GM23338 (cell line): ENCODE results near the gene DCHS1. TPM values are rescaled to one million over a fixed set of nuclear protein-coding genes. Genes with fewer than 3 reads are reported as not detected.

Experiments used
- ATAC-seq: fragments of 200-7000 bp; cut with Tn5 transposase; 3 replicates; pipeline ENCODE4 v1.9.1; 2020
- DNase-seq: peaks from one replicate; pipeline ENCODE4 v3.0.0-alpha.2; 2015; ENCODE audit warnings: low spot score
- H2AFZ ChIP-seq: fragments of 200-600 bp; sonication (generic); 2 replicates; pipeline ENCODE4 v1.8.0; 2016; ENCODE audit warnings: antibody characterized with exemption, mild to moderate bottlenecking, moderate library complexity
- H3F3A ChIP-seq: fragments of 200-600 bp; sonication (generic); replicated peaks from 2 replicates; pipeline ENCODE4 v1.8.0; 2017; ENCODE audit warnings: antibody characterized with exemption, mixed run types, low read depth
- H3K27ac ChIP-seq: fragments of 200-600 bp; sonication (generic); 2 replicates; pipeline ENCODE4 v1.6.1; 2016; ENCODE audit warnings: low read depth
- H3K27me3 ChIP-seq: fragments of 200-600 bp; sonication (generic); 2 replicates; pipeline ENCODE4 v1.8.0; 2016; ENCODE audit warnings: mild to moderate bottlenecking, mixed run types, moderate library complexity; ENCODE audit not compliant: insufficient read depth
- H3K36me3 ChIP-seq: fragments of 200-600 bp; sonication (generic); 2 replicates; pipeline ENCODE4 v1.8.0; 2016; ENCODE audit warnings: mild to moderate bottlenecking; ENCODE audit not compliant: insufficient read depth
- H3K4me1 ChIP-seq: fragments of 200-600 bp; sonication (generic); 2 replicates; pipeline ENCODE4 v1.8.0; 2016; ENCODE audit warnings: mild to moderate bottlenecking, moderate library complexity; ENCODE audit not compliant: insufficient read depth
- H3K4me2 ChIP-seq: fragments of 200-600 bp; sonication (generic); 2 replicates; pipeline ENCODE4 v1.7.1; 2017; ENCODE audit warnings: mixed run types
- H3K4me3 ChIP-seq: fragments of 200-600 bp; sonication (generic); 2 replicates; pipeline ENCODE4 v1.6.1; 2016; ENCODE audit warnings: mixed run types
- H3K79me2 ChIP-seq: fragments of 200-600 bp; sonication (generic); replicated peaks from 2 replicates; pipeline ENCODE4 v1.8.0; 2017; ENCODE audit warnings: mild to moderate bottlenecking; ENCODE audit not compliant: insufficient read depth
- H3K9me2 ChIP-seq: fragments of 200-600 bp; sonication (generic); 2 replicates; pipeline ENCODE4 v1.8.0; 2017; ENCODE audit not compliant: insufficient read depth
- H4K20me1 ChIP-seq: fragments of 200-600 bp; sonication (generic); replicated peaks from 2 replicates; pipeline ENCODE4 v1.8.0; 2017; ENCODE audit warnings: mild to moderate bottlenecking; ENCODE audit not compliant: insufficient read depth
- H3K27ac Mint-ChIP-seq: 2 replicates; pipeline ENCODE4 v1.8.0; 2020; ENCODE audit warnings: inconsistent platforms, mild to moderate bottlenecking, moderate library complexity, mixed read lengths
- H3K27me3 Mint-ChIP-seq: 3 replicates; pipeline ENCODE4 v1.8.0; 2022; ENCODE audit warnings: low read depth, mild to moderate bottlenecking, moderate library complexity, mixed read lengths, inconsistent platforms; ENCODE audit not compliant: insufficient read depth, poor library complexity
- H3K36me3 Mint-ChIP-seq: 3 replicates; pipeline ENCODE4 v1.8.0; 2021; ENCODE audit warnings: low read depth, mild to moderate bottlenecking, inconsistent platforms, moderate library complexity, mixed read lengths
- H3K4me1 Mint-ChIP-seq: 3 replicates; pipeline ENCODE4 v1.8.0; 2020; ENCODE audit warnings: mild to moderate bottlenecking, inconsistent platforms, mixed read lengths
- H3K4me3 Mint-ChIP-seq: 3 replicates; pipeline ENCODE4 v1.8.0; 2021; ENCODE audit warnings: moderate library complexity, mild to moderate bottlenecking, inconsistent platforms, mixed read lengths
- H3K9me3 Mint-ChIP-seq: 3 replicates; pipeline ENCODE4 v1.8.0; 2020; ENCODE audit warnings: moderate library complexity, mild to moderate bottlenecking, inconsistent platforms, mixed read lengths
- CTCF ChIP-seq, 2 experiments: fragments of 200-600 bp in 1 of 2; sonication (generic) in 1 of 2; conservative IDR thresholded peaks; 2 replicates each; pipeline versions ENCODE4 v1.5.1 to v1.6.1; 2016 to 2017; ENCODE audit warnings: antibody characterized with exemption in 2 of 2, low read depth in 2 of 2, mild to moderate bottlenecking in 2 of 2, moderate library complexity in 1 of 2
- EZH2phosphoT487 ChIP-seq: fragments of 200-600 bp; sonication (generic); IDR thresholded peaks from one replicate; pipeline ENCODE4 v1.8.1; 2018; ENCODE audit warnings: antibody characterized with exemption; ENCODE audit not compliant: unreplicated experiment
- JUNB ChIP-seq: IDR thresholded peaks from one replicate; pipeline ENCODE4 v1.6.1; 2016; ENCODE audit warnings: antibody characterized with exemption; ENCODE audit not compliant: unreplicated experiment
- NANOG ChIP-seq: IDR thresholded peaks from 2 replicates; pipeline ENCODE4 v1.6.1; 2016; ENCODE audit warnings: antibody characterized with exemption, borderline replicate concordance
- POLR2AphosphoS5 ChIP-seq: IDR thresholded peaks from 2 replicates; pipeline ENCODE4 v1.6.1; 2016; ENCODE audit warnings: antibody characterized with exemption, low read depth
- STAT1 ChIP-seq: IDR thresholded peaks from one replicate; pipeline ENCODE4 v1.6.1; 2016; ENCODE audit warnings: antibody characterized with exemption; ENCODE audit not compliant: unreplicated experiment
- ZNF462 ChIP-seq: fragments of 250-450 bp; sonication (Bioruptor Pico); IDR thresholded peaks from 2 replicates; pipeline ENCODE4 v1.5.0; 2020; ENCODE audit warnings: mild to moderate bottlenecking, moderate library complexity
- polyA plus RNA-seq: library from polyadenylated mRNA; unstranded; fragments of >200 nt; fragmentation: Nextera tagmentation; extraction: Ambion mirVana; gene quantifications from 2 replicates; pipeline ENCODE4 v1.2.1, GENCODE V29; 2016
- total RNA-seq: library from RNA; depleted of rRNA; stranded (reverse); fragments of >200 nt; shearing (Covaris generic); gene quantifications from 2 replicates; pipeline ENCODE4 v1.2.3, GENCODE V29; 2014
- TF ChIP-seq, protein P1 (sequence below): IDR thresholded peaks from one replicate; pipeline ENCODE4 v1.6.1; 2018; ENCODE audit warnings: antibody characterized with exemption; ENCODE audit not compliant: unreplicated experiment

The DCHS1 gene
- total and polyA plus RNA-seq, 2 experiments from 2014 or later = 2.3 to 20.7 TPM

DNA sequence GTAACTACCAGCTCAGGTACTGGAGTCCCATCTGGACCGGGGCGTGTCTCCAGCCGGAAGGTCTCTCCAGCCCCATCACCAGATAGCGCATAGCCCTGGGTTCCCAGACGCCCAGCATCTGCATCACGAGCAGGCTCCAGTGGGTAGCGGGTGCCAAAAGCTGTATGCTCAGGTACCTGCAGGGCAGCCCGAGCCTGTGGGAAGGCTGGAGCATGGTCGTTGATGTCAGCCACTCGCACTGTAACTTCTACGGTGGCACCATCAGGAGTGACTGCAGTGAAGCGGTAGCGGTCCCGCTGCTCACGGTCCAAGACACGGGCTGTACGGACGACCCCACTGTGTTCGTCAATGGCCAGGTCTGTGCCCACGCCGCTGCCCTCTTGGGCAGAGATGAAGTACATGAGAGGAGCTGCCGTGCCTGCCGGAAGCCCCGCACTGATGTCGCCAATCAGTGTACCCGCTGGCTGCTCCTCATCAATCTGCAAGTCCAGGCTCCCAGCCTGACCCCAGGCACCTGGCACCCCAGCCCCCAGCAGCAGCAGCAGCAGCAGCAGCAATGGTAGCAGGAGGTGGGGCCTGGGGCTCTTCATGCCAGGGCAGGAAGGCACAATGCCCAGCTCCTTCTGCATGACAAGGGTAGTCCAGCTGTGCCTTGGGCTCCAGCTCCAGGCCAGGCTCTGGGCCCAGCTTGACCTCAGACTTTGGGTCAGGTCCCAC is 14.5 kb downstream of the DCHS1 start:
- H3K36me3 ChIP-seq = no peaks in the 10 kb centered on the region
- no peak overlapping the region for H3K4me2 ChIP-seq
- TF ChIP-seq, protein P1, sequence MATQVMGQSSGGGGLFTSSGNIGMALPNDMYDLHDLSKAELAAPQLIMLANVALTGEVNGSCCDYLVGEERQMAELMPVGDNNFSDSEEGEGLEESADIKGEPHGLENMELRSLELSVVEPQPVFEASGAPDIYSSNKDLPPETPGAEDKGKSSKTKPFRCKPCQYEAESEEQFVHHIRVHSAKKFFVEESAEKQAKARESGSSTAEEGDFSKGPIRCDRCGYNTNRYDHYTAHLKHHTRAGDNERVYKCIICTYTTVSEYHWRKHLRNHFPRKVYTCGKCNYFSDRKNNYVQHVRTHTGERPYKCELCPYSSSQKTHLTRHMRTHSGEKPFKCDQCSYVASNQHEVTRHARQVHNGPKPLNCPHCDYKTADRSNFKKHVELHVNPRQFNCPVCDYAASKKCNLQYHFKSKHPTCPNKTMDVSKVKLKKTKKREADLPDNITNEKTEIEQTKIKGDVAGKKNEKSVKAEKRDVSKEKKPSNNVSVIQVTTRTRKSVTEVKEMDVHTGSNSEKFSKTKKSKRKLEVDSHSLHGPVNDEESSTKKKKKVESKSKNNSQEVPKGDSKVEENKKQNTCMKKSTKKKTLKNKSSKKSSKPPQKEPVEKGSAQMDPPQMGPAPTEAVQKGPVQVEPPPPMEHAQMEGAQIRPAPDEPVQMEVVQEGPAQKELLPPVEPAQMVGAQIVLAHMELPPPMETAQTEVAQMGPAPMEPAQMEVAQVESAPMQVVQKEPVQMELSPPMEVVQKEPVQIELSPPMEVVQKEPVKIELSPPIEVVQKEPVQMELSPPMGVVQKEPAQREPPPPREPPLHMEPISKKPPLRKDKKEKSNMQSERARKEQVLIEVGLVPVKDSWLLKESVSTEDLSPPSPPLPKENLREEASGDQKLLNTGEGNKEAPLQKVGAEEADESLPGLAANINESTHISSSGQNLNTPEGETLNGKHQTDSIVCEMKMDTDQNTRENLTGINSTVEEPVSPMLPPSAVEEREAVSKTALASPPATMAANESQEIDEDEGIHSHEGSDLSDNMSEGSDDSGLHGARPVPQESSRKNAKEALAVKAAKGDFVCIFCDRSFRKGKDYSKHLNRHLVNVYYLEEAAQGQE = no peak
- no peak for TF ChIP-seq ZNF462 (CRISPR knock-in tag)
- TF ChIP-seq POLR2AphosphoS5 = no peak
- TF ChIP-seq CTCF (conservative IDR thresholded peaks at IDR 0.05; ENCODE audit: low read depth in 2 of 2) = no peak
- TF ChIP-seq JUNB = no peak
- no peak for TF ChIP-seq EZH2phosphoT487
- TF ChIP-seq NANOG = no peak
- no peak for TF ChIP-seq STAT1
- Mint-ChIP-seq H3K36me3 (no peaks in the 10 kb centered on the region), H3K27me3 (no peaks in the 10 kb centered on the region), H3K27ac (no peak overlapping the region), H3K4me1 (no peaks in the 10 kb centered on the region), H3K4me3 (no peak overlapping the region), H3K9me3 (no peaks in the 10 kb centered on the region)
- H3K4me3 ChIP-seq = no peak overlapping the region
- H3K27me3 ChIP-seq = no peaks in the 10 kb centered on the region
- no peak for DNase-seq
- no peaks in the 10 kb centered on the region for H3K79me2 ChIP-seq
- peak; percentile 37; the same call in 2 of the 3 replicates for ATAC-seq
- no peaks in the 10 kb centered on the region for H3F3A ChIP-seq
- H2AFZ ChIP-seq = no peak overlapping the region
- no peaks in the 10 kb centered on the region for H3K4me1 ChIP-seq
- H3K9me2 ChIP-seq = 0 out of 2 replicates have a peak, but pooled peaks cover 7% of the 10 kb centered on the region
- no peak overlapping the region for H3K27ac ChIP-seq
- H4K20me1 ChIP-seq = no peaks in the 10 kb centered on the region
